ENCODE data around the gene EIF5B. TPM values are rescaled to one million over a fixed set of nuclear protein-coding genes. Genes with fewer than 3 reads are reported as not detected.
"Not testable (repeated sequence)": the region's sequence is repeated elsewhere in the genome, so short reads cannot be mapped to it uniquely, and the experiment has no call there.

EIF5B gene
- total RNA-seq, 2 donors from 2014 or later, result 27.1 to 40.5 TPM

GRCh38 chr2:99356853-99357252 lies 19.7 kb downstream of the EIF5B start:
- Histone ChIP-seq H3K4me3 (no peak overlapping the region), H3K9ac (ENCODE audit: low read depth in 2 of 2, low read length in 2 of 2) (no peak overlapping the region), H3K27ac (no peak overlapping the region)

GRCh38 chr2:99365661-99366060 lies 28.5 kb downstream of the EIF5B start:
- no peaks in the 10 kb centered on the region for H3K27me3 ChIP-seq
- H3K4me1 ChIP-seq, result no peaks in the 10 kb centered on the region
- H3K4me3 ChIP-seq, result no peak overlapping the region
- H3K27ac ChIP-seq, result no peak overlapping the region
- intact Hi-C loops (cut with DNase I), result no loop called here
- DNase-seq, result no peak
- no peak for TF ChIP-seq CTCF (IDR thresholded peaks at IDR 0.05)
- peaks cover 6% of the 10 kb centered on the region for H3K36me3 ChIP-seq
- H3K9ac ChIP-seq (ENCODE audit: low read depth in 2 of 2, low read length in 2 of 2), result no peak overlapping the region
- no peaks in the 10 kb centered on the region for H3K9me3 ChIP-seq

More at GRCh38 chr2:99356853-99357252, 19.7 kb downstream of the EIF5B start:
- intact Hi-C loops (cut with DNase I), result no loop called here
- Histone ChIP-seq H3K9me3 (no peaks in the 10 kb centered on the region), H3K4me1 (no peaks in the 10 kb centered on the region), H3K27me3 (no peaks in the 10 kb centered on the region), H3K36me3 (no peaks in the 10 kb centered on the region)
- TF ChIP-seq CTCF (IDR thresholded peaks at IDR 0.05), result no peak
- no peak for DNase-seq

- H3K4me3 ChIP-seq, H3K27me3 ChIP-seq, DNase-seq: not testable (repeated sequence)
These were observed 31.7 kb downstream of the EIF5B start for GRCh38 chr2:99368854-99369253.

GRCh38 chr2:99373144-99373543 lies 36.0 kb downstream of the EIF5B start:
- peaks cover 5% of the 10 kb centered on the region for H3K36me3 ChIP-seq
- no peak overlapping the region for H3K4me3 ChIP-seq
- intact Hi-C loops (cut with DNase I), result no loop called here
- no peak for TF ChIP-seq CTCF (IDR thresholded peaks at IDR 0.05)
- no peak for DNase-seq
- H3K27me3 ChIP-seq, result no peaks in the 10 kb centered on the region
- no peak overlapping the region for H3K27ac ChIP-seq
- no peaks in the 10 kb centered on the region for H3K4me1 ChIP-seq
- no peaks in the 10 kb centered on the region for H3K9me3 ChIP-seq
- no peak overlapping the region for H3K9ac ChIP-seq (ENCODE audit: low read depth in 2 of 2, low read length in 2 of 2)

More at GRCh38 chr2:99368854-99369253, 31.7 kb downstream of the EIF5B start:
- H3K4me1 ChIP-seq; H3K9me3 ChIP-seq; H3K27ac ChIP-seq; H3K9ac ChIP-seq (ENCODE audit: low read depth in 2 of 2, low read length in 2 of 2); intact Hi-C loops (cut with DNase I): not testable (repeated sequence)
- peaks cover 12% of the 10 kb centered on the region for H3K36me3 ChIP-seq

GRCh38 chr2:99374747-99375146 lies 37.6 kb downstream of the EIF5B start:
- Histone ChIP-seq H3K4me3 (no peak overlapping the region), H3K9me3 (no peaks in the 10 kb centered on the region), H3K36me3 (peaks cover 9% of the 10 kb centered on the region), H3K27ac (no peak overlapping the region), H3K4me1 (no peaks in the 10 kb centered on the region), H3K27me3 (no peaks in the 10 kb centered on the region), H3K9ac (ENCODE audit: low read depth in 2 of 2, low read length in 2 of 2) (no peak overlapping the region)
- DNase-seq, result no peak
- no peak for TF ChIP-seq CTCF (IDR thresholded peaks at IDR 0.05)
- intact Hi-C loops (cut with DNase I), result no loop called here

- H3K4me1 ChIP-seq, result no peaks in the 10 kb centered on the region
- H3K9me3 ChIP-seq, result no peaks in the 10 kb centered on the region
- no peak for TF ChIP-seq CTCF (IDR thresholded peaks at IDR 0.05)
- no peak overlapping the region for H3K9ac ChIP-seq (ENCODE audit: low read depth in 2 of 2, low read length in 2 of 2)
- no peak for DNase-seq
- intact Hi-C loops (cut with DNase I), result no loop called here
- H3K27me3 ChIP-seq, result no peaks in the 10 kb centered on the region
- H3K36me3 ChIP-seq, result peaks cover 10% of the 10 kb centered on the region
- H3K4me3 ChIP-seq, result no peak overlapping the region
- H3K27ac ChIP-seq, result no peak overlapping the region
These were observed 39.2 kb downstream of the EIF5B start for GRCh38 chr2:99376254-99376864.

Data from colonic mucosa (tissue), 4 donors.